HepG2 (cell line): Measurements from ENCODE around the gene RRP12. TPM values are rescaled to one million over a fixed set of nuclear protein-coding genes. Genes with fewer than 3 reads are reported as not detected.

Experiments
- ATF7-NPFF ChIP-seq: sonication (generic); formaldehyde crosslinking; IDR thresholded peaks from 2 replicates; pipeline ENCODE4 v1.8.1; 2023; ENCODE audit warnings: mild to moderate bottlenecking, low read depth, missing genetic modification reagents, moderate library complexity
- BCL3 ChIP-seq: sonication (generic); formaldehyde crosslinking; IDR thresholded peaks from 2 replicates; pipeline ENCODE4 v1.5.1; 2020; ENCODE audit warnings: mild to moderate bottlenecking, missing genetic modification reagents, moderate library complexity
- ELK4 ChIP-seq: sonication (generic); formaldehyde crosslinking; IDR thresholded peaks from 2 replicates; pipeline ENCODE4 v1.9.0; 2021; ENCODE audit warnings: missing genetic modification reagents, borderline replicate concordance
- ETV6 ChIP-seq: sonication (generic); formaldehyde crosslinking; conservative IDR thresholded peaks from 2 replicates; pipeline ENCODE4 v1.4.0; 2020; ENCODE audit warnings: missing genetic modification reagents
- FOXJ3 ChIP-seq: sonication (generic); formaldehyde crosslinking; IDR thresholded peaks from 2 replicates; pipeline ENCODE4 v1.4.0; 2020; ENCODE audit warnings: missing genetic modification reagents, mild to moderate bottlenecking, borderline replicate concordance
- JUN ChIP-seq: sonication (generic); formaldehyde crosslinking; IDR thresholded peaks from 2 replicates; pipeline ENCODE4 v1.4.0; 2020; ENCODE audit warnings: mild to moderate bottlenecking, missing genetic modification reagents
- KAT2B ChIP-seq: fragments of 150-350 bp; IDR thresholded peaks from 2 replicates; pipeline ENCODE4 v1.6.1; 2014; ENCODE audit warnings: low read depth, low read length, borderline replicate concordance
- KMT2B ChIP-seq: IDR thresholded peaks from 2 replicates; pipeline ENCODE4 v1.6.1; 2016; ENCODE audit warnings: missing genetic modification reagents, missing compliant biosample characterization
- NFRKB ChIP-seq: fragments of 450-650 bp; IDR thresholded peaks from 2 replicates; pipeline ENCODE4 v1.6.1; 2017
- PATZ1 ChIP-seq: sonication (generic); formaldehyde crosslinking; IDR thresholded peaks from 2 replicates; pipeline ENCODE4 v1.4.0; 2020; ENCODE audit warnings: missing genetic modification reagents
- SAFB2 ChIP-seq: sonication (generic); formaldehyde crosslinking; IDR thresholded peaks from 2 replicates; pipeline ENCODE4 v1.5.1; 2020; ENCODE audit warnings: missing genetic modification reagents, low read depth, mild to moderate bottlenecking, borderline replicate concordance
- SETDB1 ChIP-seq: sonication (generic); formaldehyde crosslinking; IDR thresholded peaks from 2 replicates; pipeline ENCODE4 v1.5.1; 2020; ENCODE audit warnings: missing genetic modification reagents, mild to moderate bottlenecking, borderline replicate concordance
- SP1 ChIP-seq, 2 experiments: fragments of 450-650 bp in 1 of 2; sonication (generic) in 1 of 2; formaldehyde crosslinking in 1 of 2; IDR thresholded peaks; 2 replicates each; pipeline versions ENCODE4 v1.4.0 to v1.6.1; 2016 to 2020; ENCODE audit warnings: missing genetic modification reagents in 1 of 2
- SP4 ChIP-seq: sonication (generic); formaldehyde crosslinking; IDR thresholded peaks from 2 replicates; pipeline ENCODE4 v1.8.1; 2023; ENCODE audit warnings: mild to moderate bottlenecking, missing genetic modification reagents
- SRSF4 ChIP-seq: fragments of 200-400 bp; formaldehyde crosslinking; IDR thresholded peaks from one replicate; pipeline ENCODE4 v1.6.1; 2018; ENCODE audit warnings: mild to moderate bottlenecking, low read depth, low read length, moderate library complexity; ENCODE audit not compliant: poor library complexity, severe bottlenecking
- STAT6 ChIP-seq: sonication (generic); formaldehyde crosslinking; IDR thresholded peaks from 2 replicates; pipeline ENCODE4 v1.4.0; 2020; ENCODE audit warnings: missing genetic modification reagents, mild to moderate bottlenecking, borderline replicate concordance
- U2AF1 ChIP-seq: fragments of 200-400 bp; formaldehyde crosslinking; optimal IDR thresholded peaks from 2 replicates; pipeline ENCODE3; 2017; ENCODE audit warnings: mild to moderate bottlenecking, low read depth, low read length
- ZFP36L2 ChIP-seq: sonication (generic); formaldehyde crosslinking; IDR thresholded peaks from 2 replicates; pipeline ENCODE4 v1.4.0; 2020; ENCODE audit warnings: missing genetic modification reagents
- ZKSCAN8 ChIP-seq: IDR thresholded peaks from 2 replicates; pipeline ENCODE4 v1.6.1; 2016; ENCODE audit warnings: borderline replicate concordance, missing genetic modification reagents, missing compliant biosample characterization
- ZNF317 ChIP-seq: sonication (generic); formaldehyde crosslinking; IDR thresholded peaks from 2 replicates; pipeline ENCODE4 v1.5.0; 2020; ENCODE audit warnings: mild to moderate bottlenecking, missing genetic modification reagents
- ZNF451 ChIP-seq: sonication (generic); formaldehyde crosslinking; IDR thresholded peaks from 2 replicates; pipeline ENCODE4 v1.5.0; 2020; ENCODE audit warnings: mild to moderate bottlenecking, missing genetic modification reagents
- polyA plus RNA-seq, 8 experiments: library from polyadenylated mRNA; depleted of rRNA in 3 of 8; stranded (reverse) in 7 of 8; unstranded in 1 of 8; fragments of >200 nt; fragmentation: Illumina TruSeq in 4 of 8; extraction: Trizol in 4 of 8; gene quantifications; 2 replicates each; pipeline versions ENCODE4 v1.2.1 to v1.2.3, GENCODE V29; 2011 to 2016; ENCODE audit warnings: low read depth in 4 of 8, missing spikeins in 1 of 8, mixed read lengths in 1 of 8; ENCODE audit not compliant: insufficient read depth in 1 of 8
- total RNA-seq, 5 experiments: library from RNA; depleted of rRNA; stranded (reverse); fragments of >200 nt; fragmentation: Illumina TruSeq; extraction: Trizol; gene quantifications; 2 replicates each; pipeline ENCODE4 v1.2.3, GENCODE V29; 2016; ENCODE audit warnings: low read depth in 1 of 5
- TF ChIP-seq, protein P1 (sequence below): sonication (generic); formaldehyde crosslinking; conservative IDR thresholded peaks from 2 replicates; pipeline ENCODE4 v1.4.0; 2020; ENCODE audit warnings: missing genetic modification reagents

The RRP12 gene
- total and polyA plus RNA-seq, 2 of the 13 experiments (the other 11 are each of a cell fraction or from before 2014, with no cell fraction given), result 13.2 to 39.4 TPM

DNA sequence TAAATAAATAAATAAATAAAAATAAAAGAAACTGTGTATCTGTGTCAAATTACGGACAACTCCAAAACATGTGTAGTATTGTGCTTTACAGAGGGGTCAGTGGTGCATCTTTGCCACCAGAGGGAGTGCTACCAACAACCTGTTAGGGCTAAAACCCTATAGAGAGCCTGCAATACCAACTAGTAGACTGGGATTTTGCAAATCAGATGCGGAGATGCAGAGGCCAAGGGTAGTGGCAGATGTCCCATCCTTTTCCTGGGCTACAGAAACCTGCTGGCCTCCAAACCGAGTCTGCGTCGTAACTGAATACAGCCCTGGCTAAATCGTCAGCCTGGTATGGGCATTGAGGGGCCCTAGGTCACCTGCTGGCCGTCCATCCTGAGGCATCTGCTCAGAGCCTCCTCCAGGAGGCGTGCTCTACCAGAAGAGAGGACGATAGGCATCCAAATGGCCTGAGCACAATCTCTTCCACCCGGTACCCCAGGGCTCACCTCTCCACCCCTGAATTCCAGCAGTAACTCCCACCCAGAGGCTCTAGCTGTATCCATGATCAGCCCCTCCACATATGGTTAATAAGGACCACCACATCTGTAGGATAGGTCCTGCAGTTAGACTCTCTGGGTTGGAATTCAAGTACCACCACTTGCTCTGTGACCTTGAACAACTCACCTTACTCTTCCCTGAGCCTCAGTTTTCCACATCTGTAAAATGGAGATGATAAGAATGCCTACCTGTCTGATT lies 6.2 kb upstream of the RRP12 start (continued):
- TF ChIP-seq SETDB1 (CRISPR knock-in tag) (no peak), ETV6 (CRISPR knock-in tag) (peak; percentile 43; the same call in 1 of the 2 replicates), ATF7-NPFF (CRISPR knock-in tag) (no peak), ELK4 (no peak), SP4 (CRISPR knock-in tag) (no peak), SRSF4 (no peak), BCL3 (CRISPR knock-in tag) (no peak), U2AF1 (no peak), KAT2B (no peak), NFRKB (no peak), ZNF317 (CRISPR knock-in tag) (peak; percentile 25), PATZ1 (peak; percentile 48), FOXJ3 (CRISPR knock-in tag) (no peak), ZKSCAN8 (CRISPR knock-in tag) (0 out of 2 replicates have a peak, but pooled peaks have one; percentile 11), STAT6 (CRISPR knock-in tag) (peak; percentile 45; the same call in 1 of the 2 replicates), SP1 (IDR thresholded peaks at IDR 0.05) (no peak), SP1 (CRISPR knock-in tag; IDR thresholded peaks at IDR 0.05) (0 out of 2 replicates have a peak, but pooled peaks have one; percentile 29), KMT2B (CRISPR knock-in tag) (no peak), ZFP36L2 (CRISPR knock-in tag) (no peak), SAFB2 (CRISPR knock-in tag) (no peak), ZNF451 (CRISPR knock-in tag) (no peak), JUN (CRISPR knock-in tag) (no peak)
- TF ChIP-seq, protein P1, sequence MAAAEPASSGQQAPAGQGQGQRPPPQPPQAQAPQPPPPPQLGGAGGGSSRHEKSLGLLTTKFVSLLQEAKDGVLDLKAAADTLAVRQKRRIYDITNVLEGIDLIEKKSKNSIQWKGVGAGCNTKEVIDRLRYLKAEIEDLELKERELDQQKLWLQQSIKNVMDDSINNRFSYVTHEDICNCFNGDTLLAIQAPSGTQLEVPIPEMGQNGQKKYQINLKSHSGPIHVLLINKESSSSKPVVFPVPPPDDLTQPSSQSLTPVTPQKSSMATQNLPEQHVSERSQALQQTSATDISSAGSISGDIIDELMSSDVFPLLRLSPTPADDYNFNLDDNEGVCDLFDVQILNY (CRISPR knock-in tag), result no peak
